NOMO-1 treated with dmso at 0.1 percent for 144 hours (cell line): Measurements from ENCODE around the gene KLK4.

Experiments used
- DNase-seq: peaks from one replicate; lab custom pipeline; 2025; ENCODE audit not compliant: unreplicated experiment; lab: John Stamatoyannopoulos, UW

The KLK4 gene

DNA sequence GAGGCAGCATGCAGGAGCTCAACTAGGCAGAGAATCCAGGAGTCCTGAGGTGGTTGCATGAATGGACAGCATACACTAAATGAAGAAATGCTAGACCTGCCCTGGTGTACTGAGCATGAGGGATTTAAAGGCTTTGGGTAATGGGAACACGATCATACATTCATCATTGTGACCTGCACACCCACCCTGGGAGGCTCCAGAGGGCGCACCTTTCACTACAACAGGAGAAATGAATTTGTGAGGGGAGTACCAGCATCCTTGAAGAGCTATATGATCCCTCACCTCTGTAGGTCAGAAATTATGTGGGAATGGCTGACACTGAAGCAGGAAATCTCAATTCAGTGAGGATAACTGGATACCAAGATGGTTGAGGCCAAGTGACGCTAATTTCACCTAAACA is 29.0 kb downstream of the KLK4 start:
- no peak for DNase-seq

DNA sequence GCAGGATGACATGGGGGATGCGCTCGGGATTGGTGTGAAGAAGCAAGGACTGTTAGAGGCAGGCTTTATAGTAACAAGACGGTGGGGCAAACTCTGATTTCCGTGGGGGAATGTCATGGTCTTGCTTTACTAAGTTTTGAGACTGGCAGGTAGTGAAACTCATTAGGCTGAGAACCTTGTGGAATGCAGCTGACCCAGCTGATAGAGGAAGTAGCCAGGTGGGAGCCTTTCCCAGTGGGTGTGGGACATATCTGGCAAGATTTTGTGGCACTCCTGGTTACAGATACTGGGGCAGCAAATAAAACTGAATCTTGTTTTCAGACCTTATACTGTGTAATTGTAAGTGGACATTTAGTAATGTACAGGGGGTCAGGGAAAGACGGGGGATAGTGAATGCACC is 31.0 kb downstream of the KLK4 start:
- no peak for DNase-seq

DNA sequence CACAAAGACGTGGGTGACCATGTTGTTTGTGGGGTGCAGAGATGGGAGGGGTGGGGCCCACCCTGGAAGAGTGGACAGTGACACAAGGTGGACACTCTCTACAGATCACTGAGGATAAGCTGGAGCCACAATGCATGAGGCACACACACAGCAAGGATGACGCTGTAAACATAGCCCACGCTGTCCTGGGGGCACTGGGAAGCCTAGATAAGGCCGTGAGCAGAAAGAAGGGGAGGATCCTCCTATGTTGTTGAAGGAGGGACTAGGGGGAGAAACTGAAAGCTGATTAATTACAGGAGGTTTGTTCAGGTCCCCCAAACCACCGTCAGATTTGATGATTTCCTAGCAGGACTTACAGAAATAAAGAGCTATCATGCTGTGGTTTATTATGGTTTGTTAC is 32.3 kb downstream of the KLK4 start:
- DNase-seq: no peak

DNA sequence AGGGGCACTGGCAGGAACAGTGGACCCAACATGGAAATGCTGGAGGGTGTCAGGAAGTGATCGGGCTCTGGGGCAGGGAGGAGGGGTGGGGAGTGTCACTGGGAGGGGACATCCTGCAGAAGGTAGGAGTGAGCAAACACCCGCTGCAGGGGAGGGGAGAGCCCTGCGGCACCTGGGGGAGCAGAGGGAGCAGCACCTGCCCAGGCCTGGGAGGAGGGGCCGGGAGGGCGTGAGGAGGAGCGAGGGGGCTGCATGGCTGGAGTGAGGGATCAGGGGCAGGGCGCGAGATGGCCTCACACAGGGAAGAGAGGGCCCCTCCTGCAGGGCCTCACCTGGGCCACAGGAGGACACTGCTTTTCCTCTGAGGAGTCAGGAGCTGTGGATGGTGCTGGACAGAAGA is 33.9 kb downstream of the KLK4 start:
- no peak for DNase-seq

DNA sequence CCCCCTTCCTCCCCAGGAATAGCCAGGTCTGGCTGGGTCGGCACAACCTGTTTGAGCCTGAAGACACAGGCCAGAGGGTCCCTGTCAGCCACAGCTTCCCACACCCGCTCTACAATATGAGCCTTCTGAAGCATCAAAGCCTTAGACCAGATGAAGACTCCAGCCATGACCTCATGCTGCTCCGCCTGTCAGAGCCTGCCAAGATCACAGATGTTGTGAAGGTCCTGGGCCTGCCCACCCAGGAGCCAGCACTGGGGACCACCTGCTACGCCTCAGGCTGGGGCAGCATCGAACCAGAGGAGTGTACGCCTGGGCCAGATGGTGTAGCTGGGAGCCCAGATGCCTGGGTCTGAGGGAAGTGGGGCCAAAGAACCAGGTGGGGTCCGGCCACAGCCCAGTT is 34.7 kb downstream of the KLK4 start:
- no peak for DNase-seq

DNA sequence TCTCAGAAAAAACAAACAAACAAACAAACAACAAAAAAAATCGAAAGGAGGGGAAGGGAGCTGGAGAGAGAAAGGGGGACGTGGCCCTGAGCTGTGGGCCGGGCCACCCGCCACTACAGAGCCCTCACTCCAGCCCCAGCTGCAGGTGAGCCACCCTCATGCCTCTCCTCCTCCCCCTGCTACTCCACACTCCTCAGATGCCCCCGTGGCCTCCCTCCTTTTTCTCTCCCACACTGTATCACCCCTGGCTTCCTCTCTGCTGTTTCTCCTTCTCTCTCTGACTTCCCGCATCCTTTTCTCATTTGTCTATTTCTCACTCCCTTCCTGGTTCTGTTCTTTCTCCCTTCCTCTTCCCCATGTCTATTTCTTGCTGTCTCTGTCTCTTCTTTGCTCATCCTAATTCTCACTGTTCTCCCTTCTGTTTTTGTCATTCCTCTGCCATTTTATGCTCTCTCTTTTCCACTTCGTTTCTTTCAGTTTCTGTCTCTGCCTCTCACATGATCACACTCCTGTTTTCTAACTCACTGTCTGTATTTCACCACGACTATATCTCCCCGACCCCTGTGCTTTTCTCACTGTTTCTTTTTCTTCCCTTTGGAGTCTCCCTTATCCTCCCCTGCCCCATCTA is 35.3 kb downstream of the KLK4 start:
- no peak for DNase-seq

DNA sequence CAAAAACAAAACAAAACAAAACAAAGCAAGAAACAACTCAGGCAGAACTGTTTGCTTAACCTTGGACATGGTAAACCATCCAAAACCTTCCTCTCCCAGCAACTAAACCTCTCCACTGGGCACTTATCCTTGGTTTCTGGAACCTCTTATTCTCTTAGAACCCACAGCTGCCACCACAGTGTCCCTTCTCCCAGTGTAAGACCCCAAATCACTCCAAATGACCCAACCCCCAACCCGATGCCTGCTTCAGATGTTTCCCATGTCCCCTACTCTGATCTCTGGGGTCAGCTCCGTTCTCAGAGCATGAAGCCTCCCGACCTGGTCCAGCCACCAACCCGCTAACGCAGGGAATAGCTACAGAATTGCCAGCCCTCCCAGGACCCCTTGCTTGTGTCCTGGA is 37.0 kb downstream of the KLK4 start:
- no peak for DNase-seq

DNA sequence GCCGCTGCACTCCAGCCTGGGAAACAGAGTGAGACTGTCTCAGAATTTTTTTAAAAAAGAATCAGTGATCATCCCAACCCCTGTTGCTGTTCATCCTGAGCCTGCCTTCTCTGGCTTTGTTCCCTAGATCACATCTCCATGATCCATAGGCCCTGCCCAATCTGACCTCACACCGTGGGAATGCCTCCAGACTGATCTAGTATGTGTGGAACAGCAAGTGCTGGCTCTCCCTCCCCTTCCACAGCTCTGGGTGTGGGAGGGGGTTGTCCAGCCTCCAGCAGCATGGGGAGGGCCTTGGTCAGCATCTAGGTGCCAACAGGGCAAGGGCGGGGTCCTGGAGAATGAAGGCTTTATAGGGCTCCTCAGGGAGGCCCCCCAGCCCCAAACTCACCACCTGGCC is 38.1 kb downstream of the KLK4 start, which contains the start of gene KLK2:
Gene KLK2, plus strand, starts transcription at position 384 of the 400 bp plus-strand sequence. CDS start 35 bp downstream, outside the sequence.
- no peak for DNase-seq

DNA sequence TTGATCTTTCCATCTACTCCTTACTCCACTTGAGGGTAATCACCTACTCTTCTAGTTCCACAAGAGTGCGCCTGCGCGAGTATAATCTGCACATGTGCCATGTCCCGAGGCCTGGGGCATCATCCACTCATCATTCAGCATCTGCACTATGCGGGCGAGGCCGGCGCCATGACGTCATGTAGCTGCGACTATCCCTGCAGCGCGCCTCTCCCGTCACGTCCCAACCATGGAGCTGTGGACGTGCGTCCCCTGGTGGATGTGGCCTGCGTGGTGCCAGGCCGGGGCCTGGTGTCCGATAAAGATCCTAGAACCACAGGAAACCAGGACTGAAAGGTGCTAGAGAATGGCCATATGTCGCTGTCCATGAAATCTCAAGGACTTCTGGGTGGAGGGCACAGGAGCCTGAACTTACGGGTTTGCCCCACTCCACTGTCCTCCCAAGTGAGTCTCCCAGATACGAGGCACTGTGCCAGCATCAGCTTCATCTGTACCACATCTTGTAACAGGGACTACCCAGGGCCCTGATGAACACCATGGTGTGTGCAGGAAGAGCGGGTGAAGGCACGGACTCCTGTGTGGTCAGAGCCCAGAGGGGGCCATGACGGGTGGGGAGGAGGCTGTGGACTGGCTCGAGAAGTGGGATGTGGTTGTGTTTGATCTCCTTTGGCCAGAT is 40.6 kb downstream of the KLK4 start:
- no peak for DNase-seq

DNA sequence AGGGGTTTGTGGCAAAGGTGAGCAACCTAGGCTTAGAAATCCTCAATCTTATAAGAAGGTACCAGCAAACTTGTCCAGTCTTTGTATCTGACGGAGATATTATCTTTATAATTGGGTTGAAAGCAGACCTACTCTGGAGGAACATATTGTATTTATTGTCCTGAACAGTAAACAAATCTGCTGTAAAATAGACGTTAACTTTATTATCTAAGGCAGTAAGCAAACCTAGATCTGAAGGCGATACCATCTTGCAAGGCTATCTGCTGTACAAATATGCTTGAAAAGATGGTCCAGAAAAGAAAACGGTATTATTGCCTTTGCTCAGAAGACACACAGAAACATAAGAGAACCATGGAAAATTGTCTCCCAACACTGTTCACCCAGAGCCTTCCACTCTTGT is 41.7 kb downstream of the KLK4 start:
- no peak for DNase-seq

DNA sequence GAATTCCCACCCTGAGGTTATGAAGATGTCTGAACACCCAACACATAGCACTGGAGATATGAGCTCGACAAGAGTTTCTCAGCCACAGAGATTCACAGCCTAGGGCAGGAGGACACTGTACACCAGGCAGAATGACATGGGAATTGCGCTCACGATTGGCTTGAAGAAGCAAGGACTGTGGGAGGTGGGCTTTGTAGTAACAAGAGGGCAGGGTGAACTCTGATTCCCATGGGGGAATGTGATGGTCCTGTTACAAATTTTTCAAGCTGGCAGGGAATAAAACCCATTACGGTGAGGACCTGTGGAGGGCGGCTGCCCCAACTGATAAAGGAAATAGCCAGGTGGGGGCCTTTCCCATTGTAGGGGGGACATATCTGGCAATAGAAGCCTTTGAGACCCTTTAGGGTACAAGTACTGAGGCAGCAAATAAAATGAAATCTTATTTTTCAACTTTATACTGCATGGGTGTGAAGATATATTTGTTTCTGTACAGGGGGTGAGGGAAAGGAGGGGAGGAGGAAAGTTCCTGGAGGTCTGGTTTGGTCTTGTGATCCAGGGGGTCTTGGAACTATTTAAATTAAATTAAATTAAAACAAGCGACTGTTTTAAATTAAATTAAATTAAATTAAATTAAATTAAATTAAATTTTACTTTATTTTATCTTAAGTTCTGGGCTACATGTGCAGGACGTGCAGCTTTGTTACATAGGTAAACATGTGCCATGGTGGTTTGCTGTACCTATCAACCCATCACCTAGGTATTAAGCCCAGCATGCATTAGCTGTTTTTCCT is 49.5 kb downstream of the KLK4 start:
- no peak for DNase-seq

DNA sequence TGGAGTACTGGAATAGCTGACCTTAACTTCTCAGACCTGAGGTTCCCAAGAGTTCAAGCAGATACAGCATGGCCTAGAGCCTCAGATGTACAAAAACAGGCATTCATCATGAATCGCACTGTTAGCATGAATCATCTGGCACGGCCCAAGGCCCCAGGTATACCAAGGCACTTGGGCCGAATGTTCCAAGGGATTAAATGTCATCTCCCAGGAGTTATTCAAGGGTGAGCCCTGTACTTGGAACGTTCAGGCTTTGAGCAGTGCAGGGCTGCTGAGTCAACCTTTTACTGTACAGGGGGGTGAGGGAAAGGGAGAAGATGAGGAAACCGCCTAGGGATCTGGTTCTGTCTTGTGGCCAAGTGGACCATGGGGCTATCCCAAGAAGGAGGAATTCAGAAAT is 50.2 kb downstream of the KLK4 start:
- no peak for DNase-seq

DNA sequence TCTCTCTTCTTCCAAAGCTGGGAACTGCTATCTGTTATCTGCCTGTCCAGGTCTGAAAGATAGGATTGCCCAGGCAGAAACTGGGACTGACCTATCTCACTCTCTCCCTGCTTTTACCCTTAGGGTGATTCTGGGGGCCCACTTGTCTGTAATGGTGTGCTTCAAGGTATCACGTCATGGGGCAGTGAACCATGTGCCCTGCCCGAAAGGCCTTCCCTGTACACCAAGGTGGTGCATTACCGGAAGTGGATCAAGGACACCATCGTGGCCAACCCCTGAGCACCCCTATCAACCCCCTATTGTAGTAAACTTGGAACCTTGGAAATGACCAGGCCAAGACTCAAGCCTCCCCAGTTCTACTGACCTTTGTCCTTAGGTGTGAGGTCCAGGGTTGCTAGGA is 51.3 kb downstream of the KLK4 start:
- no peak for DNase-seq

DNA sequence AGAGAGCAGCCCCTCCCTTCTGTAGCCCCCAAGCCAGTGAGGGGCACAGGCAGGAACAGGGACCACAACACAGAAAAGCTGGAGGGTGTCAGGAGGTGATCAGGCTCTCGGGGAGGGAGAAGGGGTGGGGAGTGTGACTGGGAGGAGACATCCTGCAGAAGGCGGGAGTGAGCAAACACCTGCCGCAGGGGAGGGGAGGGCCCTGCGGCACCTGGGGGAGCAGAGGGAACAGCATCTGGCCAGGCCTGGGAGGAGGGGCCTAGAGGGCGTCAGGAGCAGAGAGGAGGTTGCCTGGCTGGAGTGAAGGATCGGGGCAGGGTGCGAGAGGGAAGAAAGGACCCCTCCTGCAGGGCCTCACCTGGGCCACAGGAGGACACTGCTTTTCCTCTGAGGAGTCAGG is 52.3 kb downstream of the KLK4 start:
- no peak for DNase-seq

DNA sequence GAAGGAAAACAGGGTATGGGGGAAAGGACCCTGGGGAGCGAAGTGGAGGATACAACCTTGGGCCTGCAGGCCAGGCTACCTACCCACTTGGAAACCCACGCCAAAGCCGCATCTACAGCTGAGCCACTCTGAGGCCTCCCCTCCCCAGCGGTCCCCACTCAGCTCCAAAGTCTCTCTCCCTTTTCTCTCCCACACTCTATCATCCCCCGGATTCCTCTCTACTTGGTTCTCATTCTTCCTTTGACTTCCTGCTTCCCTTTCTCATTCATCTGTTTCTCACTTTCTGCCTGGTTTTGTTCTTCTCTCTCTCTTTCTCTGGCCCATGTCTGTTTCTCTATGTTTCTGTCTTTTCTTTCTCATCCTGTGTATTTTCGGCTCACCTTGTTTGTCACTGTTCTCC is 53.8 kb downstream of the KLK4 start:
- DNase-seq: no peak
